ENCODE results near the gene BAZ2A.

The BAZ2A gene

GRCh38 chr12:56630180-56630632, at the start of gene BAZ2A:
TSS of gene BAZ2A (minus strand) at chr12:56630326. CDS start at chr12:56617530, 12,796 bp downstream.
- no peaks in the 10 kb centered on the region for H3K36me3 ChIP-seq (ENCODE audit: insufficient read depth, low read length)
- H3K9me3 ChIP-seq (ENCODE audit: low read length): no peaks in the 10 kb centered on the region

GRCh38 chr12:56678852-56679251, 48.7 kb upstream of the BAZ2A start:
- Histone ChIP-seq H3K9ac (ENCODE audit: low read length) (no peak overlapping the region), H3K27me3 (ENCODE audit: control insufficient read depth in 1 of 2, insufficient read depth in 2 of 2, low read length in 2 of 2) (no peaks in the 10 kb centered on the region), H3K36me3 (ENCODE audit: insufficient read depth, low read length) (peaks cover 5% of the 10 kb centered on the region), H3K27ac (ENCODE audit: low read depth, low read length) (no peak overlapping the region), H3K9me3 (ENCODE audit: low read length) (no peaks in the 10 kb centered on the region), H3K4me3 (ENCODE audit: low read depth in 1 of 2, low read length in 2 of 2) (no peak overlapping the region), H3K4me1 (ENCODE audit: insufficient read depth, low read length) (peaks cover 24% of the 10 kb centered on the region)

More at GRCh38 chr12:56630180-56630632, at the start of gene BAZ2A:
- Histone ChIP-seq H3K9ac (ENCODE audit: low read length) (peak within 1 kb of the TSS; percentile 96), H3K27ac (ENCODE audit: low read depth, low read length) (peak within 1 kb of the TSS; percentile 98), H3K4me1 (ENCODE audit: insufficient read depth, low read length) (peaks cover 62% of the 10 kb centered on the region), H3K4me3 (ENCODE audit: low read depth in 1 of 2, low read length in 2 of 2) (peak within 1 kb of the TSS; percentile 54 to 87), H3K27me3 (ENCODE audit: control insufficient read depth in 1 of 2, insufficient read depth in 2 of 2, low read length in 2 of 2) (no peaks in the 10 kb centered on the region)

GRCh38 chr12:56677680-56678079, 47.6 kb upstream of the BAZ2A start:
- Histone ChIP-seq H3K4me1 (ENCODE audit: insufficient read depth, low read length) (peaks cover 30% of the 10 kb centered on the region), H3K27me3 (ENCODE audit: control insufficient read depth in 1 of 2, insufficient read depth in 2 of 2, low read length in 2 of 2) (no peaks in the 10 kb centered on the region), H3K36me3 (ENCODE audit: insufficient read depth, low read length) (peaks cover 5% of the 10 kb centered on the region), H3K27ac (ENCODE audit: low read depth, low read length) (no peak overlapping the region), H3K4me3 (ENCODE audit: low read depth in 1 of 2, low read length in 2 of 2) (no peak overlapping the region), H3K9ac (ENCODE audit: low read length) (no peak overlapping the region), H3K9me3 (ENCODE audit: low read length) (no peaks in the 10 kb centered on the region)

GRCh38 chr12:56676851-56677580, 46.9 kb upstream of the BAZ2A start:
- no peak overlapping the region for H3K9ac ChIP-seq (ENCODE audit: low read length)
- H3K36me3 ChIP-seq (ENCODE audit: insufficient read depth, low read length): peaks cover 10% of the 10 kb centered on the region
- no peak overlapping the region for H3K27ac ChIP-seq (ENCODE audit: low read depth, low read length)
- no peaks in the 10 kb centered on the region for H3K9me3 ChIP-seq (ENCODE audit: low read length)
- H3K4me3 ChIP-seq (ENCODE audit: low read depth in 1 of 2, low read length in 2 of 2): no peak overlapping the region
- no peaks in the 10 kb centered on the region for H3K27me3 ChIP-seq (ENCODE audit: control insufficient read depth in 1 of 2, insufficient read depth in 2 of 2, low read length in 2 of 2)
- peaks cover 36% of the 10 kb centered on the region for H3K4me1 ChIP-seq (ENCODE audit: insufficient read depth, low read length)

- H3K9ac ChIP-seq (ENCODE audit: low read length): no peak overlapping the region
- peaks cover 49% of the 10 kb centered on the region for H3K36me3 ChIP-seq (ENCODE audit: insufficient read depth, low read length)
- H3K27ac ChIP-seq (ENCODE audit: low read depth, low read length): no peak overlapping the region
- H3K4me3 ChIP-seq (ENCODE audit: low read depth in 1 of 2, low read length in 2 of 2): no peak overlapping the region
- H3K27me3 ChIP-seq (ENCODE audit: control insufficient read depth in 1 of 2, insufficient read depth in 2 of 2, low read length in 2 of 2): no peaks in the 10 kb centered on the region
- peaks cover 23% of the 10 kb centered on the region for H3K4me1 ChIP-seq (ENCODE audit: insufficient read depth, low read length)
- no peaks in the 10 kb centered on the region for H3K9me3 ChIP-seq (ENCODE audit: low read length)
Measured at GRCh38 chr12:56671608-56672007, 41.5 kb upstream of the BAZ2A start.

GRCh38 chr12:56670836-56671235, 40.7 kb upstream of the BAZ2A start:
- Histone ChIP-seq H3K27ac (ENCODE audit: low read depth, low read length) (no peak overlapping the region), H3K36me3 (ENCODE audit: insufficient read depth, low read length) (peaks cover 57% of the 10 kb centered on the region), H3K9ac (ENCODE audit: low read length) (no peak overlapping the region), H3K27me3 (ENCODE audit: control insufficient read depth in 1 of 2, insufficient read depth in 2 of 2, low read length in 2 of 2) (no peaks in the 10 kb centered on the region), H3K4me3 (ENCODE audit: low read depth in 1 of 2, low read length in 2 of 2) (no peak overlapping the region), H3K9me3 (ENCODE audit: low read length) (no peaks in the 10 kb centered on the region), H3K4me1 (ENCODE audit: insufficient read depth, low read length) (peaks cover 23% of the 10 kb centered on the region)

GRCh38 chr12:56668197-56668457, 38.0 kb upstream of the BAZ2A start:
- H3K36me3 ChIP-seq (ENCODE audit: insufficient read depth, low read length): peaks cover 79% of the 10 kb centered on the region
- no peak overlapping the region for H3K4me3 ChIP-seq (ENCODE audit: low read depth in 1 of 2, low read length in 2 of 2)
- peaks cover 22% of the 10 kb centered on the region for H3K4me1 ChIP-seq (ENCODE audit: insufficient read depth, low read length)
- H3K9ac ChIP-seq (ENCODE audit: low read length): no peak overlapping the region
- H3K27me3 ChIP-seq (ENCODE audit: control insufficient read depth in 1 of 2, insufficient read depth in 2 of 2, low read length in 2 of 2): no peaks in the 10 kb centered on the region
- H3K27ac ChIP-seq (ENCODE audit: low read depth, low read length): no peak overlapping the region
- H3K9me3 ChIP-seq (ENCODE audit: low read length): no peaks in the 10 kb centered on the region

- Histone ChIP-seq H3K27ac (ENCODE audit: low read depth, low read length) (no peak overlapping the region), H3K9ac (ENCODE audit: low read length) (no peak overlapping the region), H3K4me1 (ENCODE audit: insufficient read depth, low read length) (no peaks in the 10 kb centered on the region), H3K36me3 (ENCODE audit: insufficient read depth, low read length) (peaks cover 34% of the 10 kb centered on the region), H3K4me3 (ENCODE audit: low read depth in 1 of 2, low read length in 2 of 2) (no peak overlapping the region), H3K27me3 (ENCODE audit: control insufficient read depth in 1 of 2, insufficient read depth in 2 of 2, low read length in 2 of 2) (no peaks in the 10 kb centered on the region), H3K9me3 (ENCODE audit: low read length) (no peaks in the 10 kb centered on the region)
Measured at GRCh38 chr12:56661979-56662638, 32.0 kb upstream of the BAZ2A start.

GRCh38 chr12:56661560-56661959, 31.4 kb upstream of the BAZ2A start:
- H3K9me3 ChIP-seq (ENCODE audit: low read length): no peaks in the 10 kb centered on the region
- no peaks in the 10 kb centered on the region for H3K27me3 ChIP-seq (ENCODE audit: control insufficient read depth in 1 of 2, insufficient read depth in 2 of 2, low read length in 2 of 2)
- no peaks in the 10 kb centered on the region for H3K4me1 ChIP-seq (ENCODE audit: insufficient read depth, low read length)
- H3K9ac ChIP-seq (ENCODE audit: low read length): no peak overlapping the region
- H3K4me3 ChIP-seq (ENCODE audit: low read depth in 1 of 2, low read length in 2 of 2): no peak overlapping the region
- no peak overlapping the region for H3K27ac ChIP-seq (ENCODE audit: low read depth, low read length)
- H3K36me3 ChIP-seq (ENCODE audit: insufficient read depth, low read length): peaks cover 30% of the 10 kb centered on the region

- H3K36me3 ChIP-seq (ENCODE audit: insufficient read depth, low read length): peaks cover 8% of the 10 kb centered on the region
- H3K4me1 ChIP-seq (ENCODE audit: insufficient read depth, low read length): no peaks in the 10 kb centered on the region
- no peaks in the 10 kb centered on the region for H3K27me3 ChIP-seq (ENCODE audit: control insufficient read depth in 1 of 2, insufficient read depth in 2 of 2, low read length in 2 of 2)
- H3K9ac ChIP-seq (ENCODE audit: low read length): no peak overlapping the region
- H3K27ac ChIP-seq (ENCODE audit: low read depth, low read length): no peak overlapping the region
- H3K4me3 ChIP-seq (ENCODE audit: low read depth in 1 of 2, low read length in 2 of 2): no peak overlapping the region
- H3K9me3 ChIP-seq (ENCODE audit: low read length): no peaks in the 10 kb centered on the region
Measured at GRCh38 chr12:56658921-56659320, 28.8 kb upstream of the BAZ2A start.

- Histone ChIP-seq H3K27ac (ENCODE audit: low read depth, low read length) (no peak overlapping the region), H3K9ac (ENCODE audit: low read length) (no peak overlapping the region), H3K4me1 (ENCODE audit: insufficient read depth, low read length) (no peaks in the 10 kb centered on the region), H3K9me3 (ENCODE audit: low read length) (no peaks in the 10 kb centered on the region), H3K4me3 (ENCODE audit: low read depth in 1 of 2, low read length in 2 of 2) (no peak overlapping the region), H3K27me3 (ENCODE audit: control insufficient read depth in 1 of 2, insufficient read depth in 2 of 2, low read length in 2 of 2) (no peaks in the 10 kb centered on the region), H3K36me3 (ENCODE audit: insufficient read depth, low read length) (no peaks in the 10 kb centered on the region)
Measured at GRCh38 chr12:56657416-56658379, 27.6 kb upstream of the BAZ2A start.
